HG03108 (cell line): ENCODE data around the gene UBE3D.
"Not testable (repeated sequence)": the region's sequence is repeated elsewhere in the genome, so short reads cannot be mapped to it uniquely, and the experiment has no call there.

ENCODE experiments used
- ATAC-seq: cut with Tn5 transposase; IDR thresholded peaks from one replicate; pipeline ENCODE4 v1.9.1; 2021; ENCODE audit warnings: moderate library complexity; ENCODE audit not compliant: unreplicated experiment

Gene UBE3D

DNA sequence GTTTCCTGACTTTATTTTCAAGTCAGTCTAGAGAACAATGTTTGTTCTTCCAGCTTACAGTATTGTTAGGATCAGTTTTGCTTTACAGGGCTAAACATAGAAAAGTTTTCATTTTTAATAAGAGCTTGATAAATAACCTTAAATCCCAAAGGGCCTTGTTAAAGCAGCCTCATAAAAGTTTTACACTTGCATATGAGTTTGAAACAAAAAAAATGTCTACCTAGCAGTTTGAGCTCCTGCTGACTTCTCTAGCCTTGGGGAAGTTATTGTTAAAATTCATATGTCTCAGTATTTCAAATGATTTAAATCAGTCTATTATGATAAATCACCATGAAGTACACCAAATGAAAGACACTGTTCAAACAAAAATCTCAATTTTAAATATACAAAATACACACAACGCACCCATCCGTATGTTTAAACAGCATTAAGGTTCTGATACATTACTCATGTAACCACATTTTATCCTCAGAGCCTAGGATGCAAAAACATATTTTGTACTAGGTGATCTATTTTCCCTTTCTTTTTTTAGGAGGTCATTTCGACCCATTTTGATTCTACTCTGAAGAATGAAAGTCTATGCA is 87.2 kb downstream of the UBE3D start:
- ATAC-seq: no peak

DNA sequence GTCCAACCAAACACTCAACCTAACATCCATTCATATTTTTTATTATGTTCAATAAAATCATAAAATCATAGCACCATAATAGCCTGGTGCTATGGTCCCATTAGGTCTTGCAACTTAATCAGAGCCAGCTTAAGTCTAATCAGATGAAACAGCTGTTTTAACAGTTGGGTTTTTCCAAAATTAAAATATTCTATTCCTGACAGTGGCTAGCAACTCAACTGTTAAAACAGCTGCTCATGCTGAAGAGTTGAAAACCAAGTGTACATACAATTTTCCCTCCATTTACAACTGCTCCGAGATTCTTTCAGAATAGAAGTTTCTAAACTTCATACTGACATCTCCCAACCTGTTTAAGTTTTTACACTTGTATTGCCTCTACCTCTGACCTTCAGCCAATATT is 89.5 kb downstream of the UBE3D start:
- no peak for ATAC-seq

DNA sequence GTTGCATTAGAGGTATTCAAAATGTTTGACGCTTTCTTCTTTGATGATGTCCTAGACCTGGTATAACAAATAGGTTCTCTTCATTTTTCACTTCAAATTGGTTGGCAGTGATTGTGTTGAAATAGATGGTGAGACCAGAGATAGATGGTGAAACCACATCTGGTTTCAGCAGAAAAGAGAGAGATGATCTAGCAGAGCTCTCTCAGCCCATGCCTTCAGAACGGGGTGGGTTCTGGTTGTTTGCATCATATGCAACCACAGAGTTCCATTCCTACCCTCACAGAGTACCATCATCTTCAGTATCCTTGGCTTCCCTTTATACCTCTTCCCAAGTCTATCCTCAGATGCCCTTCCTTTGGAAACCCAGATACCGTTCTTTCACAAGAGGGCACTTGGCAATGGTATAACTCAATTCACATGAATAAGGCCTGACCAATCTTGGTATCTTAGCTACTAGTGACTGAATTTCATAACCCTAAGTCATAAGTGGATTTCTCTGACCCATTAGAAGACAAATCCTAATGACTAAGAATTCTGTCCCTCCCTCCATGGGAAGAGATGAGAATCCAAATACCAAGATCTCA is 93.7 kb downstream of the UBE3D start:
- no peak for ATAC-seq

- no peak for ATAC-seq
Observed at GRCh38 chr6:82970839-82971238, 94.8 kb downstream of the UBE3D start.

DNA sequence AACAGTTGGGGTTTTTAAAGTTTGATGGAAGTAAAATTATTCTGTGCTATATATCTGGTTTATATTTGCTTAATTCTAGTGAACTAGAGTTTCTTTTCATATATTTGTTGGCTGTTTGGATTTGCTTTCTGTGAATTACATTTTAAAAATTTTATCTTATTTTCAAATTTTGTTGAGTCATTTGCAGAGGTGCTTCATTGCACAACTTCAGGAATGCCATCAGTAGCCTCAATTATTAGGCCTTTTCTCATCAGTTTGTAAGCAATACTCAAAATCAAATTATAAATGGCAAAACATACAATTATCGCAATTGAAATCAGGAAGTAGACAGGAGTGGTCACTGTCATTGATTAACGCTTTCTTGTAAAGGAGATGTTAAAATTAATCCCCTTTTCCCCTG is 96.9 kb downstream of the UBE3D start:
- no peak for ATAC-seq

- no peak for ATAC-seq
Observed at GRCh38 chr6:82963191-82963925, 102.3 kb downstream of the UBE3D start.

DNA sequence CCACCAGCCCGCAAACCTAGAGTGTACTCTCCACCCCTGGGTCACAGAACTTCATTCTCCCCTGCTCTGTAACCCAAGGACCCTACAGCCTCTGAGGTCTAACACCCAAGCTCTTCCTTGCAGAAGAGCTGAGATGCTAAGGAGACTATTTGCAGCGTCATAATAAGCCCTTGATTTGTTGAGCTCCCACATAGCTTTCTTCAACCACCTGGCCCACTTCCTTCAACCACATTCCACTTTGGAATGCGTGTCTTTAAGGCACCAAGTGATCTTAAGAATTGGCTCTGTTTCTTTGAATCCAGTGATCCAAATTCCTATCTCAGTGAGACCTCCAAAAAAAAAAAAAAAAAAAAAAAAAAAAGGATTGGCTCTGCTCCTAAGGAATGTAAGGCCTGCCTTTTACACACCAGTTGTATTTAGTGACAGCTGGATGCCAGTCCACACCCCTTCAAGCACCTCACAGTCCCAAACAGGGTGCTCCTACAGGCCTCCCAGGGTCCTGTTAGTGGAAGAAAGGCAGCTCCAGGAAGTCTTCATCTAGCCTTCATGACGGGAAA is 106.2 kb downstream of the UBE3D start:
- no peak for ATAC-seq

DNA sequence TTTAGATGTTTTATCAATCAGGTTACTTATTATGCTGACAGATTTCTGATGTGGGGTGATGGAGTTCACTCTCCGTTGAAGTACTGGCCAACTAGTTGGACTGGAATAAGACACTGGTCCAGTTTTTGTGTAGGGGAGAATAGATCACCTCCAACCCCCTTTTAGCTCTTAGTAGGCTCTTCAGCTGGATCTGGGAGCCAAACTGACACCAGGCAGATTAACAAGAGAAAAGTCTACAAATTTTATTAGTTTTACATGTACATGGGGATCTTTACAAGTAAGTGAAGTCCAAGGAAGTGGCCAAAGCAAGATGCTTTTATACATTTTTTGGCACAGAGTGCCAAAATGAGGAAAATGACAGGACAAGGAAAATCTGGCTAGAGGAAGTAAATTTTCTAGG is 107.1 kb downstream of the UBE3D start:
- no peak for ATAC-seq

DNA sequence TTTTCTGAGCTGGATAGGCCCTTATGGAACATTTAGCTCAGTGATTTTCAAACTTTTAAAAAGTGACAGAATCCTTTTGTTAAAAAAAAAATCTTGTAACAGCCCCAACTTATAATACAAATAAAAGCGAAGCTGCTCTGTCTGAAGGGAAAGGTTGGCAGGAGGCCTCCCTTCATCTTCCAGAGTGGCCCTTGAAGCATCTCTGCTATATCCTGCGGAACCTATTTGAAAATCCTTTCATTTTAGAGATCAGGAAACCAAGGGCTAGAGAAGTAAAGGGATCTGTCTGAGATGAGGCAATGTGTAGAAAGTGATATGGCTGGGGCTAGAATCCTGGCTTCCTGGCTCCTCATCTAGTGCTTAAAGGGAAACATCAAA is 107.8 kb downstream of the UBE3D start:
- no peak for ATAC-seq

DNA sequence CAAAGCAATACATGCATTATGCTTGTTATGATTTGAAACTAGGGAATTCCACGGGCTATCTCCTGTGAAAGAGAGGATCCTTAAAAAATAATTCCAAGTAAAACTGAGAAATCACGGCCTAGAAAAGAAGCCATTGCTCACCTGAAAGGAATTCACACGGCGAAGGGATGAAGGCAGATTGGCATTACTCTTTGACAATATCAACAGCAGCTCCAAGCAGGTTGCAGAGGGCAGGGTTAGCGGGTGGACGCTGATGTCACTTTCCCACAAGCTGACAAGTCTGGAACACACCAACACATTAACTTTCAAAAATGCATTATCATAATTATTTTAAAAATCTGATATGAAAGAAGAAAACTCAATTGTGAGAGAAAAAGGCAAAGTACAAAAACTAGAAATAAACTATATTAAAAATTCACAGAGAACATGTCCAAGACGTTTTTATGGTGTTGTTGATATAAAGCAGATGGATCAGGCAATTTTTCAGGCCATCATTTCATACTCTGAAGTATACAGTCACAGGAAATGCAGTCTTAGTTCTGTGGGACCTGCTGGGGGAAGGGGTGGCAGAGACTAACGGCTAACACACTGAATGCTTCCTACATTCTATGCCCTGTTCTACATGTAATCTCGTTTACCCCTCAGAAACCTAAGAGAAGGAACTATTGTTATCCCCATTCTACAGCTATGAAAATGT is 108.3 kb downstream of the UBE3D start:
- no peak for ATAC-seq

DNA sequence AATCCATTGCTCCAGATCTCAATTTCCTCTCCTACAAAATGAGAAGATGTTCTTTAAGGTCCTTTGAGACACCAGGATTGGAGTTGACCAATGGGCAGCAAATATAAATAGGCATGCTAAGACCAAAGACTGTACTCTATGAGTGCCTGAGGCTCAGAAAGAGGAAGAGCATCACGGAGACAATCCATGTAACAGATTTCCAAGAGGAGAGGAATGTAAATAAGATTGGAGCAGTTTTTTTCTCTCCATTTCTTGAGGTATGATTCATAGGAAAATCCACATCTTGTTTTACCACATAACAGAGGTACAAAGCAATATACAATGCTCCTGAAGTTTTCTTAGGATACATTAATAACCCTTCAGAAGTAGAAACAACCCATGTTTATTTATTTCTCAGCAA is 109.8 kb downstream of the UBE3D start:
- no peak for ATAC-seq

- peak; percentile 78 for ATAC-seq
Observed at GRCh38 chr6:82954937-82955577, 110.6 kb downstream of the UBE3D start.

- no peak for ATAC-seq
Observed at GRCh38 chr6:82954356-82954755, 111.3 kb downstream of the UBE3D start.

DNA sequence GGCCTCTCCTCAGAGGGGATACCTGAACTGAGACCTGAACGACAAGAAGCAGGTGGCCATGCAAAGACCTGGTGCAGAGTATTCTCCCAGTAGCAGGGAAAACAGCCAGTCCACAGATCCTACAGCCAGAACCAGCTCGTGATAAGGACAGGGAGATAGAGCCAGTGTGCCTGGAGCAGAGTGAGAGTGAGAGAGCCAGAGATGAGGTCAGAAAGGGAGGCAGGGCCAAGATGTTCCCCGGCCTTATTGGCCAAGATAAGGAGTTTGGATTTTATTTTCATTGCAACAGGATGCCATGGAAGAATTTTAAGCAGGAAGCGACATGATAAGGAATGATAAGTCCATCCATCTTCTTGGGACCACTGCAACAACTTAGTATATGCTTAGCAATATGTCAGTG is 111.8 kb downstream of the UBE3D start:
- no peak for ATAC-seq

GRCh38 chr6:82951935-82952334 is 113.7 kb downstream of the UBE3D start:
- ATAC-seq: no peak

DNA sequence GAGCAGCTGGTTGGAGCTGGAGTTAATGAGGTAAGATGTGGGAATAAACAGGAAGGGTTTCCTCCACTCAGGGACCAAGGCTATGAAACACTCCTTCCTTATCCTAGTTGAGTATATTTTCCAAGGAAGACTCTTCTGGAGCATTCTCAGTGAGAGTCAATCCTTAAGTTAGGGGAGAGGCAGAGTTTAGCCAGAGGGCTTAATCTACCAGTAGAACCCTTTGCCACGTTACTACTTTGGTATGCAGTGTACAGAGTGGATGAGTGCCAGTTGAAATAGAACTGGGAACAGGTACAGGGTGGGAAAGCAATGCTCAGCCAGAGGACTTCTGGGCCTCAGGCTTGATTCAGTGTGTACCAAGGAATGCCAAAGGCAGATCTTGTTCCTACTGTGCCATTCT is 114.3 kb downstream of the UBE3D start:
- ATAC-seq: no peak

- not testable (repeated sequence) for ATAC-seq
Observed at GRCh38 chr6:82930915-82931314, 134.7 kb downstream of the UBE3D start.

DNA sequence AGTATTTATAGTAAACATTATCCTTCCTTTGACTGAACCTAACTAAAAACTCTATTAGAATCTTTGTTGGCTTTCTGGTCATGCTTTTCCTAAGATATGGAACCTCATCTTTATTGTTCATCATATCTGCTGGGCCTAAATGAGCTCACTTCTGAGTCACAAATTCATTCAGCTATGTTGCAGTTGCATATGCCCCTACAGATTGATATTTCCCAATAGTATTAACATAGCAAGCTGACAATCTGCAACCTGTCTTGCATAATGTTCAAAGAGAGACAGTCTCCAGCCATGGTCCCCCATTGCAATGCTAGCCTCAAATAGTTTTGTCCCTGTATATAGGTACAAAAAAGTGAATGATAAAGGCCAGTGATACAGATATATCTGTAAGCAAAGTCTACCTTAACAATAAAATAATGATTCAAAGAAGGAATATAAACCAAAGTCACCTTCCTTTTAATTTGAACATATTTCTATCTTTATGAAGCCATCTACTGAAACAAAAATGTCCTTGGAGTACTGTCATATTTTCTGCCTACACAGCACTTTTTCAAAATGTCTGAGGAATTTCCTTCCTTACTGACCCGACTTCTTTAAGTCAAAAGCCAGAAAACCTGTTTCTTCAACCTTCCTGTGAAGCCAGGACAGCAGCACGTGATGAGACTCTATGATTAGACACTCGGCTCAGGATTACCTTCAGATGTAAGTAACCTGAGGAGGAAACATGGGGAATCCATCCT is 140.7 kb downstream of the UBE3D start:
- ATAC-seq: no peak

DNA sequence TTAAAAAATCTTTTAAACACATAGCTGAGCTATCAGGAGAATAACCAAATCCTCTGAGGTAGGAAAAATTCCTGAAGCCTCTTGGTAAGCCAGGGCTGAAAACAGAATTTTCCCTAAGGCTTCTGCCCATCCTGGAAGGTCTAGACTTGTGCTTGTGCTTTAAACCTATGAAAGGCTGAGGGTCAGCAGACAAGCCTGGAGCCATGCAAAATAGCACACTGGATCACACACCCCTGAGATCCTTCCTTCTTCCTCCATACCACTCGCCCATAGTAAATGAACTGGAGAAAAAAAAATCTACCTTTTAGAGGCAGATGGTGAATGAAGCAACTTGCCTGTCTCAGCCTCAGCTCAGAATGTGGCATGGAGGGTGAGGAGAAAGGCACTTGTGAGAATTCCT is 144.4 kb downstream of the UBE3D start:
- no peak for ATAC-seq

DNA sequence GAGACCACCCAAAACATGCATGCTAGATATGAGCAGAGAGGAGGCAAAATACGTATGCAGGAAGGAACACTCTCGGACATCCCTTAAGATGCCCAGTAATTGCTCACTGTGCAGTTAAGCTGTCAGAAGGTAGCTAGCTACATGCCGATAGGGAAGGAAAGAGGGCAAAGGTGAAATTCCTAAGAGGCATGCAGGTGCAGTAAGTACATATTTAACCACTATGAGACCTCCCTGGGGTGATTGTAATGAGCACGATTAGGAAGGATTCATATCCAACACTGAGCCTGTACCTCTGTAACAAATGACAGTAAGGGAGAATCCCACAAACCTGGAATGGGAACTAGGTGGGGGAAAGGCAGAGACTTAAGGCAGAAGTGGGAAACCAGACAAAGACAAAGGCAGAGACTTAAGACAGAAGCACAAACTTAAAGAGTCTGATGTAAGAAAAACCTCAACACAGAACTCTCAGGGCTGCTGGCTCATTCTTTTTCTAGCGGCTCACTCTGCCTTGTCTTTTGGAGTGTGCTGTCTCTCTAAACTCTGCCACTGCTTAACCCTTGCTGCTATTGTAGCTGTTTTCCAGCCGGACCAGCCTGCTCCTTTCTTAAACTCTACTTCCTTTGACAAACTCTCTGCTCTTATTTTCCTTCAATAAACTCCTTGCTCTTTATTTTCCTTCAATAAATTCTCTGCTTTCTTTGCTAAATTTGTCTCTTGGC is 148.1 kb downstream of the UBE3D start:
- ATAC-seq: no peak
